AG10803 (cell line): ENCODE data around the gene GP1BB.
A peak's percentile ranks its signal among the peaks of the same experiment; 100 is the strongest.

Source experiments
- DNase-seq: peaks from one replicate; pipeline ENCODE4 v3.0.0; 2010; ENCODE audit warnings: low read depth
- H3K4me3 ChIP-seq: 2 replicates; pipeline ENCODE4 v1.5.1; 2011; ENCODE audit warnings: mild to moderate bottlenecking, low read length, control low read depth
- TF ChIP-seq, protein P1 (sequence below): conservative IDR thresholded peaks from 2 replicates; pipeline ENCODE4 v1.5.1; 2011; ENCODE audit warnings: mild to moderate bottlenecking, low read length, control low read depth, inconsistent platforms

Gene GP1BB

GRCh38 chr22:19751497-19752245 lies 28.3 kb downstream of the GP1BB start:
- DNase-seq = no peak
- TF ChIP-seq, protein P1, sequence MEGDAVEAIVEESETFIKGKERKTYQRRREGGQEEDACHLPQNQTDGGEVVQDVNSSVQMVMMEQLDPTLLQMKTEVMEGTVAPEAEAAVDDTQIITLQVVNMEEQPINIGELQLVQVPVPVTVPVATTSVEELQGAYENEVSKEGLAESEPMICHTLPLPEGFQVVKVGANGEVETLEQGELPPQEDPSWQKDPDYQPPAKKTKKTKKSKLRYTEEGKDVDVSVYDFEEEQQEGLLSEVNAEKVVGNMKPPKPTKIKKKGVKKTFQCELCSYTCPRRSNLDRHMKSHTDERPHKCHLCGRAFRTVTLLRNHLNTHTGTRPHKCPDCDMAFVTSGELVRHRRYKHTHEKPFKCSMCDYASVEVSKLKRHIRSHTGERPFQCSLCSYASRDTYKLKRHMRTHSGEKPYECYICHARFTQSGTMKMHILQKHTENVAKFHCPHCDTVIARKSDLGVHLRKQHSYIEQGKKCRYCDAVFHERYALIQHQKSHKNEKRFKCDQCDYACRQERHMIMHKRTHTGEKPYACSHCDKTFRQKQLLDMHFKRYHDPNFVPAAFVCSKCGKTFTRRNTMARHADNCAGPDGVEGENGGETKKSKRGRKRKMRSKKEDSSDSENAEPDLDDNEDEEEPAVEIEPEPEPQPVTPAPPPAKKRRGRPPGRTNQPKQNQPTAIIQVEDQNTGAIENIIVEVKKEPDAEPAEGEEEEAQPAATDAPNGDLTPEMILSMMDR = no peak
- H3K4me3 ChIP-seq = no peak overlapping the region

GRCh38 chr22:19753090-19753842 lies 29.9 kb downstream of the GP1BB start:
- DNase-seq = no peak
- TF ChIP-seq, protein P1 = 0 out of 2 replicates have a peak, but pooled peaks have one; percentile 9
- H3K4me3 ChIP-seq = no peak overlapping the region

DNA sequence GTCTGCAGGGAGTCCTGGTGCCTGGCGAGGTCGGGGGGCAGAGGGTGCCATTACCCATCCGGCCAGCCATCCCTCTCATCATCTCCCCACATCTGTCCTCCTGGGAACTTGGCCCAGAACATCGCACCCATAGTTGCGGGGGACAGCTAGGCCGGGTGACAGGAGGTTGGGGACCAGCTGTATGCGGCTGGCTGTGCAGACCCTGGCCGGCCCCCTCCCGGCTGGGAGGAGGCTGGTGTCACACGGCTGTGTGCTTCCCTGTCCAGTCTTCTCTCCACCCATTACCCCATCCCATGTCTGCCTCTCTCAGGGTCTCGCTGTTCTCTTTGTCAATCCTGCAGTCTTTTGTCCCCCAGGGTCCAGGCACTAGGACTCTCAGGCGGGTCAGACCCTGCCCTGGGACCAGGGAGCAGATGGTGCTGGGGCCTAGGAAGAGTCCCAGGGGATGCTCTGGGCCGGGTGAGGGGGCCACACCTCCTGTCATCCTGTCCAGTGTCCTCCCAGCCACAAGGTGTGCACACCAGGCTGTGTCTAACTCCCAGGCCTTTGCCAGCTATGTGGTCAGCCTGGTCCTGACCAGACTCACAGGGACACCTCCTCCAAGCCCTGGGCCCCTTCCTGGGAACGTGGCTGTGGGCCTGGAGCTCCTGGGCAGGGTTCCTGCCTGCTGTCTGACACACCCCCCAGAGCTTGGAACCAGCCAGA lies 30.8 kb downstream of the GP1BB start:
- no peak for DNase-seq
- H3K4me3 ChIP-seq = no peak overlapping the region
- TF ChIP-seq, protein P1 = no peak

DNA sequence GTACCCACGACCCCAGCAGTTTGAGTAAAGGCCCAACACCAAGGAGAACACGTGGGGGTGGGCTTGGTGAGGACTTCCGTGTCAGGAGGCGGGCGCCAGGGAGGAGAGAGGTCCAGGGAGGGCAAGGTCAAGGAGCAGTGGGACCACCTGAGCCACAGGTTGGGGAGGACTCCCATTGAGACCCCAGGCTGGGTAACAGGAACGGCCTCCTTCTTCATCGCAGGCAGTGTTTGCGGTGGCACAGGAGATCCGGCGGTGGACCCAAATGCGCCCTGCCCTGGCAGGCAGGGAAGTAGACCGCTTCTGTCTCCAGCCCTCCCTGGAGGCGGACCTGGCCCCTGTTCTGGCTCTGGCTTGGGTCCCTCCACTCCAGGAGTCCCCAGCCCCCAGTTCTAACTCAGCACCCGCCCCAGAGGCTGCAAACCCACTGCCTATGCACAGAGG lies 31.4 kb downstream of the GP1BB start:
- DNase-seq = no peak
- TF ChIP-seq, protein P1 = no peak
- H3K4me3 ChIP-seq = no peak overlapping the region

DNA sequence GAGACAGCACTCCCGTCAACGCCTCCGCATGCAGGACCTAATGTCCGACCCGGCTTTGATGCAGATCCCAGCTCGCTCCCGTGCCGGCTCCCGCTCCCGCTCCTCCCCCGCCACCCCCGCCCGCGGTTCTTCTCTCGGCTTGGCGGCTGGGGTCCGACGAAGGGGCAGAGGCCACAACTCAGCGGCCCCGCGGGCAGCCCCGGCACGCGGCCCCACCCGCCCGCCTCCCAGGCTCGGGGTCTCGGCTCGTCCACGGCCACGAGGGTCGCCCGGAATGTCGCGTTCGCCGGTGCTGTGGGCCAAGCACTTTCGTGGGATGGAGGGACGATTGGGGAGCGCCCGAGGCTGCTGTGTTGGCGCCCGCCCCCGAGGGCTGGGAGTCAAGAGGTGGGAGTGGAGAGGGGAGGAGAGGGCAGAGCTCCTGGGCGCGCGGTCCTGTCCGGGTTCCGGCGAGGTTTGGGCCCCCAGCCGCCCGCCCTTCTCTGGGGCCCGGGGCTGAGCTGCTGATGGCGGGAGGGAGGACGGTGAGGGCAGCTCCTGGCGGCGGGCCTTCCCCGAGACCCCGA lies 31.9 kb downstream of the GP1BB start:
- DNase-seq = no peak
- TF ChIP-seq, protein P1 = no peak
- no peak overlapping the region for H3K4me3 ChIP-seq

- H3K4me3 ChIP-seq = no peak overlapping the region
- no peak for DNase-seq
- TF ChIP-seq, protein P1 = no peak
These were observed 32.5 kb downstream of the GP1BB start for GRCh38 chr22:19755722-19756287.
